DMS153 treated with DMSO at 0.1 percent for 48 hours (cell line): ENCODE results near the gene CDH15.

ENCODE experiments used
- DNase-seq: peaks from one replicate; lab custom pipeline; 2025; ENCODE audit not compliant: unreplicated experiment; lab: John Stamatoyannopoulos, UW

The CDH15 gene, protein sequence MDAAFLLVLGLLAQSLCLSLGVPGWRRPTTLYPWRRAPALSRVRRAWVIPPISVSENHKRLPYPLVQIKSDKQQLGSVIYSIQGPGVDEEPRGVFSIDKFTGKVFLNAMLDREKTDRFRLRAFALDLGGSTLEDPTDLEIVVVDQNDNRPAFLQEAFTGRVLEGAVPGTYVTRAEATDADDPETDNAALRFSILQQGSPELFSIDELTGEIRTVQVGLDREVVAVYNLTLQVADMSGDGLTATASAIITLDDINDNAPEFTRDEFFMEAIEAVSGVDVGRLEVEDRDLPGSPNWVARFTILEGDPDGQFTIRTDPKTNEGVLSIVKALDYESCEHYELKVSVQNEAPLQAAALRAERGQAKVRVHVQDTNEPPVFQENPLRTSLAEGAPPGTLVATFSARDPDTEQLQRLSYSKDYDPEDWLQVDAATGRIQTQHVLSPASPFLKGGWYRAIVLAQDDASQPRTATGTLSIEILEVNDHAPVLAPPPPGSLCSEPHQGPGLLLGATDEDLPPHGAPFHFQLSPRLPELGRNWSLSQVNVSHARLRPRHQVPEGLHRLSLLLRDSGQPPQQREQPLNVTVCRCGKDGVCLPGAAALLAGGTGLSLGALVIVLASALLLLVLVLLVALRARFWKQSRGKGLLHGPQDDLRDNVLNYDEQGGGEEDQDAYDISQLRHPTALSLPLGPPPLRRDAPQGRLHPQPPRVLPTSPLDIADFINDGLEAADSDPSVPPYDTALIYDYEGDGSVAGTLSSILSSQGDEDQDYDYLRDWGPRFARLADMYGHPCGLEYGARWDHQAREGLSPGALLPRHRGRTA

DNA sequence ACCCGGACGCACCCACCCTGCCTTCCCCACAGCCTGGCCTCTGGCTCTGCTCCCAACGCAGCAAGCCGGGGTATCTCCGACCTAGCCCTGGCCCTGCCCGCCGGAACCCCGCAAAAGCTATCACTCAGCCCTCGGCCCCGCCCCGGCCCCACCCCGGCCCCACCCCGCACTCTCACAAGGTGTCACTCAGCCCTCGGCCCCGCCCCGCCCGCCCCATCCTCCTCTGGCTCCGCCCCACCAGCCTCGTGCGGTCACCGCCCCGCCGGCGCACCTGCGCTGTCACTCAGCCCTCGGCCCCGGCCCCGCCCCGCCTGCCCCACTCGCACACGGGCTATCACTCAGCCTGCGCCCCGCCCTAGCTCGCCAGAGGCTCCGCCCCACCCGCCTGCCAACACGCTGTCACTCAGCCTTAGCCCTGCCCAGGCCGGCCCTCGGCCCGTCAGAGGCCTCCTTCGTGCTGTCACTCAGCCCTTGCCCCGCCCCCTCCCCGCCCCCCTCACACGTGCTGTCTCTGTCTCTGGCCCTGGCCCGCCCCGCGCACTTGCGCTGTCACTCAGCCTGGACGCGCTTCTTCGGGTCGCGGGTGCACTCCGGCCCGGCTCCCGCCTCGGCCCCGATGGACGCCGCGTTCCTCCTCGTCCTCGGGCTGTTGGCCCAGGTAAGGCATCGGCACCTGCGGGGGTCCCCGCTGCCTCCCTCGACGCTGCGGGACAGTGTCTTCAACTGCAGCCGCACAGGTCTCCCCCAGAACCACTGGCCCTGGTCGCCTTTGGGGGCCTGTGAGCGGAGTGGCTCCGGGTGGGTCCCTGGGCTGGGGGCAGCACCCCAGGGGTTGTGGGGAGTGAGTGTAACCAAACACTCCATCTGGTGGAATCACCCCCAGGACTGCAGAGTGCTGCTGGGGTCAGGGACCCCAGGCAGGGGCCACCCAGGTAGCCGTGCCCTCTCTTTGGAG lies at the start of gene CDH15:
Gene CDH15, plus strand, starts transcription at position 533 of the 955 bp plus-strand sequence. Its CDS starts 84 bp downstream, at position 617.
- peak; percentile 85 for DNase-seq

DNA sequence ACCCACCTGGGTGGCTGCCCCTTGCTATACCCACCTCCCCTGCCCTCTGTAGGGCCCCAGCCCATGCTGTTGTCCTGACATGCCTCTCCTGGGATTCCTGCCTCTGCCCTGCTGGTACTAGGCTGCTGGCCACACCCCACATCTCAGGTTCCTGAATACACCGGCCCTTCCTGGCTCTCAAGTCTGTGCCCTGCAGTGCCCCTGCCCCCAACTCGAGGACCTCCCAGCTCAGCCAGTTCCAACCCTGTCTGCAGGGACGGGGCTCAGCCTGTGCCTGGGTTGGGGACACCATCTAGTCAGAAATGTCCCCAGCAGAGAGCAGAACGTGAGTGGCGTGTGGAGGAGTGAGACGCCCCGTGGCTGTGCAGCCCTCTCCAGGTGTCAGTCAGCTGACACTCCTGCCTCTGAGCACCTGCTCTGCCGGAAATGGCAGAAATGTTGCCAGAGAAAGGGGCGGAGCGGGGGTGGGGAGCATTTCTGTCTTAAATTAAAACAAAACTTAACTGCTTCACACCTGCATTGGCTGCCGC lies 49.2 kb upstream of the CDH15 start:
- peak; percentile 84 for DNase-seq

DNA sequence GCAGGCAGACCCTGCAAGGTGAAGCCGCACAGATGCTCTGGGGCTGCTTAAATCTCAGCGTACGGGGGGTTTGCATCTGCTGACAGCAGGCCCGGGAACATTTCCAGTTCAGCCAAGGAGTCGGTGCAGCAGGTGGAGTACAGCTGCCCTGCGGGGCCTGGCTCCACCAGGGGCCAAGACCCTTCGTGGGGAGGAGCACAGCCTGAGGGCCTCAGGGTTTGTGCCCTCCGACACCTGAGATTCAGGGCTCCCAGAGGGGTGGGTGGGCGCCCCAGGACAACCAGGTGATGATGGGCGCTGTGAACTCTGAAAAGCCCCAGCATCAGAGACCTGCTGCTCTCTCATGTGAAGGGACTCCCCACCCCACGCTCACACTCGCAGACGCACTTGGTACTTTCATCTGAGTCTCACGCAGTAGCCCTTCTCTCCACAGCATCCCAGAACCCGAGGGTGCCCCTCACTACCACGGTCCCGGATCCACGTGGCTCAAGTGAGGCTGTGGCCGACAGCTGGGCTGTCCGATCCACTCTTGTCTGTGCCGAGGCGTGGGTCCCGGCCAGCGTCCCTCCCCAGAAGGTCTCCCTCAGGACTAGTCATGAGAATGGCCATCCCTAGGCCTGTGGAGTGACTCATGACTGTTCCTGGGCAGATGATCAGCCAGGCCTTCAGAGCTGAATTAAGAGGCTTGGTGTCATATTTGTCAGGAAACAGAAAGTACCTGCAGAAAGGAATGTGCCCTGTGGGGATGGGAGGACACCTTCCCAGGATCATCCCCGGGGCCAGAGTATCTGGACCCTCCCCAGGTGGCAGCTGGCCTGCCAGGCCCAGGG lies 48.3 kb upstream of the CDH15 start:
- DNase-seq = no peak

DNA sequence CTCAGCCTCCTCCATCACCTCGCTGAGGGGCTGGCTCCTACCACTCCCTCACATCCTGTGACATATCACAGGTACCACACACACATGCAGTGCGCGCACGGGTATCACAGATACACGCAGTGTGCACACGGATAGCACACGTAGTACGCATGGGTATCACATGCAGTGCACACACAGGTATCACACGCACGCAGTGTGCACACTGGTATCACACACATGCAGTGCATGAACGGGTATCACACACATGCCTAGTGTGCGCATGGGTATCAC lies 47.8 kb upstream of the CDH15 start:
- no peak for DNase-seq

DNA sequence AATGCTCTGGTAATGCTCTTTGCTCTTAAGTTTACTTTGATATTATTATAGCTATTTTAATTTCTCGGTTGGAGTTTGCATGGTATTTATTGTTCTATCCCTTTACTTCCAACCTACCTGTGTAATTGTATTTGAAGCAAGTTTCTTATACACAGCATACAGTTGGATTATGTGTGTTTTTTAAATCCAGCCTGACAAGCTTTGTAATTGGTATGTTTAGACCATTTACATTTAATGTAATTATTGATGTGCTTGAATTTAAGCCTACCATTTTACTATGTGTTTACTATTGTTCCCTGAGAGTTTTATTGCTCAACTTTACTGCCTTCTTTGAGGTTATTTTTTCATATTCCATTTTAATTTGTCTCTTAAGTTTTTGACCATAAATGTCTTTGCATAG lies 42.2 kb upstream of the CDH15 start:
- no peak for DNase-seq

DNA sequence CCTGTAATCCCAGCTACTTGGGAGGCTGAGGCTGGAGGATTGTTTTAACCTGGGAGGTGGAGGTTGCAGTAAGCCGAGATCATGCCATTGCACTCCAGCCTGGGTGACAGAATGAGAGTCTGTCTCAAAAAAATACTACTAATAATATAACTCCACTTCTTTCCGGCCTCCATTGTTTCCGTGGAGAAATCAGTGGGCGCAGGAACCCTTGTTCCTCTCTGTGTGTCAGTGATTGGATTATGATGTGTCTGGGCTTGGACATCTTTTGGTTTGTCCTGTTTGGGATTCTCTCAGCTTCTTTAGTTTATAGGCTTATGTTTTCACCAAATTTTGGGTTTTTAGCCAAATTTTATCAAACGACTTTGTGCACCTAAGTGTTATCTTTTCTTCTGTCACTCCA lies 41.1 kb upstream of the CDH15 start:
- no peak for DNase-seq

DNA sequence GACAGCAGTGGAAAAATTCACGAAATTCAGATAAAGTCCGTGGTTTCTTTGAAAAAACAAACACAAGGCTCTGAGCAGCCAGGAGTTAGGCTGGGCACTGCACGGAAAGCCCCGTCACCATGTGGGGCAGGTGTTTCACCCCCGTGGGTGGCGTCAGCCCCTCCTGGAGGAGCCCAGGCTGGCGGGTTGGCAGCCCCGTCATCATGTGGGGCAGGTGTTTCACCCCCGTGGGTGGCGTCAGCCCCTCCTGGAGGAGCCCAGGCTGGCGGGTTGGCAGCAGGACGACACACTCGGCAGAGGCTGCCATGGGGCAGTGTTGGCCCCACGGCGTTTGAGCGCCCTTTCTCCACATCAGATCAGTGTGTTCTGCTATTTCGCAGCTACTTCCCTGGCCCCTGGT lies 39.8 kb upstream of the CDH15 start:
- no peak for DNase-seq

DNA sequence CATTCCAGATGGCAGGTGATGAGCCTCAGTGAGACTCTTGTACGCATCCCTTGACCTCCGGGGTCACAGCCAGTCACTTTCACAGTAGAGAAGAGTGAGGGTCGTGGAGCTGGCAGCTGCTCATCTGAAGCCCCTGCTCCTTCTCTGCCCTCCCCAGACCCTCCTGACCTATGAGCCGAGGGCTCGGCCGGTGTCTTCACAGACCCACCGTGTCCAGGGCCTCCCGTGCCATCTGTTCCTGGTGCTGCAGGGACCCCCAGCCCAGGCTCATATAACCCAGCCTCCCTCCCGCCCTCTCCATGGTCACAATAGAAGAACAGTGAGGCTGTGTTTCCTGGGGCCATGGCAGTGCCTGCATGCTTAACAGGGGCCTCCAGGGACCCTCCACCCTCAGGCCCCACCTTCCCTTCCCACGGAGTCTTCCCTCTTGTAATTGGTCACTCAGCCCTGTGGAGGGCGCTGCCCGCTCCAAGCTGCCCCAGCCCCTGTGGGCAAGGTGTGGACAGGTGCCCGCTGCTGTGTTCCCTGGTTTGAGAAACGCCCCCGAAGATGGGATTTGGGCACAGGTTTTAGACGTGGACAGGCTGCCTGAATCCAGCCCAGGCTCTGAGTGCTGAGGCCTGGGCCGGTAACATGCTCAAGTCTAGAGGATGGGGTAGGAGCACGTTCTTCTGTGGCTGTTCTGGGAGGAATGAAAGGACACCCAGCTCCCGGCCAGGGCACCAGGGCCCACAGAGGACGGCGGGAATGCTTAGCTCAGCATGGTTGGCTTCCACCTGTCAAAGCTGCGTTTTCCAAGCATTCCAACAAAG lies 39.1 kb upstream of the CDH15 start:
- DNase-seq = no peak

DNA sequence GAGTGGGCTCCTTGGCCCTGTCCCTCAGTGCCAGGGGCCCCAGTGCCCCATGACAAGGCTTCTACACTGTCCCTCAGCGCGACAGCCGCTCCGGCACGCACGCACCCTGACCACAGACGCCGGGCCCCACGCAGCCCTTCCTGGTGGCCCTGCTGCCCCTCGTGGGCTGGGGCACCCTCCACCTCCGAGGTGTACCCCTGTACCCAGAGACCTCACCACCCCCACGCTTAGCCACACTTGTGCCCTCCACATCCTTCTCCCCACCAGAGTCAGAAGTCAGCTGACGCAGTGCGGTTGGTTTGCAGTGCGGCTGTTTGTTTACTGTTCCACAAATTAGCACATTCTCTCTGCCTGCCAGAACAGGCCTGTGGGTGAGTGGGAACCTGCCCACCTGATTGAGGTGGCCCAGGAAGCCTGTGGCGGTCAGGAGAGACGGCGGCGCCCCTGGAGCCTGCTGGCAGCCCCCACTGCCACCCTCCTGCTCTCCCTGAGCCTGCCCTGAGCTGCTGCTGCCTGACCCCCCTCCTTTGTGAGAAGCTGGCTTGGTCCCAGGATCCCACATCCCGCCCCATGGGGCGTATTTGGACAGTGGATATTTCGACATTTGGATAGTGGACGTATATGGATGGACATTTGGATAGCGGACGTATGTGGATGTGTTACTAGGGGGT lies 38.0 kb upstream of the CDH15 start:
- DNase-seq = no peak

DNA sequence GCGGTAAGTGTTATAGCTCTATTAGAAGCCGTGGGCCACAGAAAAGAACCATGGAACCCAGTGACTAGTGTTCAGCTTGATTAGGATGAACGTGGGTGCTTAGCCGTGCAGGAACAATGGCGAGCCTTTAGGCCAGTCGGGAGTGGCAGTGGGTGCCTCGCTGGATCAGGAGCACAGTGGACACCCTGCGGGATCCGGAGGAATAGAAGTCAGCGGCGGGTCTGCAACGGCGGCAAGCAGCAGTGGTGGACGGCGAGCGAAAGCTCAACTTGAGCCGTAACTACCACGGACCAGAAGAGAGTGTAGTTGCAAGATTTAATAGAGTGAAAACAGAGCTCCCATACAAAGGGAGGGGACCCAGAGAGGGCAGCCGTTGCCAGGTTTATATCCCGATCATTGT lies 37.3 kb upstream of the CDH15 start:
- no peak for DNase-seq

DNA sequence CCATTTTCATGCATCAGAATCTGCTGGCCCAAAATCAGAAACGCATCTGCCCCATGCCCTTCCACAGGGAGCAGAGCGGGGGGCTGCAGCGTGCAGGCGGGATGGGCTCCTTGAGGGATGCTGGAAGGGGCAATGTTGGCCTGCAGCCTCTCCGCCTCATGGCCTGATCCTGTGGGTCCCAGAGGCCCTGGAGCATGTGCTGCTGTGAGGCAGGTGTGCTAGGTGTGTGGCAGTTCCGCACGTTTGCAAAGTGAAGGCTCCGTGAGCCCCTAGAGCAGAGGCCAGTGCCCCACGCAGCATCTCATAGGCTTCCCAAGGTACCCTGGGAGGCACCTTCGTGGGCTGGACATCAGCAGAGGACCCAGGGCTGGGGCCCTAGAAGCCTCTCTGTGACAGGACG lies 36.4 kb upstream of the CDH15 start:
- no peak for DNase-seq

DNA sequence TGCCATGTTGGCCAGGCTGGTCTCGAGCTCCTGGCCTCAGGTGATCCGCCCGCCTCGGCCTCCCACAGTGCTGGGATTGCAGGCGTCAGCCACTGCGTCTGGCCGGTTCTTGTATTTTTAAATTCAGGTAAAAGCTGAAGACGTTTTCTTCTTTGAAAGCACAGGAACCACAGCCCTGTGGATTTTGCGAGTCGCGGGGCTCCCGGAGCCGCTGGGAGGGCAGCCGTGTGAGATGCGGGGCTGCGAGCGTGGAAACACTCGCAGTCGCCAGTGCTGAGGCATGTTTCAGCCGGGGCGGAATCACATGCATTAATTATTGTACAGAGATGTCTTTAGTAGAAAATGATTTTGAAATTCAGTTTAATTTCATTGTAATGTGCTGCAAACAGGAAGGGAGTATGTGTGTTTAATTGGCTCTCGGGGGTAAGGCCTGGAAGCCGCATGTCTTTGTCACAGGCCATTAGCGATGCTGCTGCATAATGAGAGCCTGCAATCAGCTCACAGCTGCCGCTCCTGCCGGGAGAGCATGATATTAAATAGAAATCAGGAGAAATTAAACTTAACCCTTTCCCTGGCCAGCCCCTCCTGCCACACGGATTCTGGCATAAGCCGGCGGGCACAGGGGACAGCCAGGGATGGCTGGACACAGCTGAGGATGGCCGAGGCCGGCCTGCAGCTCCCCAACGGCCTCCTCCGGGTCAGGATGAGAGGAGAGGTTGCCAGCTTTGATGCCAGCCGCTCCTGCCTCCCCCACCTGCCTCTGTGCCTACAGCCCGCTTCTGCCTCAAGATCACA lies 35.4 kb upstream of the CDH15 start:
- no peak for DNase-seq

DNA sequence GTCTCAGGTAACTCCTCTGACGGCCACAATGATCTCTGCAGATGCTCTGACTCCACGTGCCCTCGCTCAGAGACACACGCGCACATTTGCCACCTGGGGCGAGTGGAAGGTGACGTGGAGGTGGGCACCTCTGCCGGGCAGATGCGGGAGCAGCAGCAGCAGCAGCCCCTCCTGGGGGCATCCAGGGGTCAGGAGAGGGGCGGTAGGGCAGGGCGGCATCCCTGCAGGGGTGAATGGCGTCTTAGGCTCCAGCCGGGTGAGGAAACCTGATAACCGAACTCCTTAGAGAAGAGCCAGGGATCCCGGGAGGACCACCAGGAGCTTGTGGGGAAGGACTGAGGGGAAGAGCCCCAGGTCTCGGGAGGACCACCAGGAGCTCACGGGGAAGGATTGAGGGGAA lies 34.6 kb upstream of the CDH15 start:
- DNase-seq = no peak

DNA sequence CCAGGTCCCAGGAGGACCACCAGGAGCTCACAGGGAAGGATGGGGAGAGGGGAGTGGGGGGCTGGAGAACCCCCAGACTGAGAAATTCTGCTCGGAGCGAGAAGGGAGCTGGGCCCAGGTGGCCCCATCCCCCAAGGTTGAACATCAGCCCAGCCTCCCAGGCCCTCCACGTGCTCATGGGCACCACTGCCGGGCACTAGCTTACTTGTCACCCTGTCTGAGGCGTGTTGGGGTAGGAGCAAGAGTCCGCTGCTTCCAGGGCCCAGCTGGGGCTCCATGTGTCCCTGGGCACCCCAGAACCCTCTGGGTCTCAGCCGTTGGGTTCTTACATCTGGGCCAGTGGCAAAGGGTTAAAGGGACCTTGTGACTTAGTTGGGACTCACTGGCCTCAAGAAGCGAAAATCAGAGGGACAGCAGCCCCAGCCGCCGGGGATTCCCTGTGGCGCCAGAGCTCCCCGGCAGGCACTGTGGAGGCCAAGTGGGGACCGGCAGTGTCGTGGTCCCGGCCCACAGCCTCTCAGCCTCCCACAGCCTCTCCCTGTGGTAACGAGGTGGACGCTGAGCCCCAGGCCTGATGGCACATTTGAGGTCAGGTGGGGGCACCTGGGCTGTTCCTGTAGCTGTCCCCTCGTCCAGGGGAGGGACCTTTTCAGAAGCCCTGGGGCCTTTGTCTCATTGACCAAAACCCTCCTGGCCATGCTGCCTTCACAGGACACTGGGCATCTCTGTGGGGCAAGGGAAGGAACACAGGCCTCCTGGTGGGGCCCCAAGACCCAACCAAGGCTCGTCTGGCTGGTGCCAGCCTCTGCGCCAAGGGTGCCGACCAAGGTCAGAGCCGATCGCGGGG lies 33.7 kb upstream of the CDH15 start:
- no peak for DNase-seq

DNA sequence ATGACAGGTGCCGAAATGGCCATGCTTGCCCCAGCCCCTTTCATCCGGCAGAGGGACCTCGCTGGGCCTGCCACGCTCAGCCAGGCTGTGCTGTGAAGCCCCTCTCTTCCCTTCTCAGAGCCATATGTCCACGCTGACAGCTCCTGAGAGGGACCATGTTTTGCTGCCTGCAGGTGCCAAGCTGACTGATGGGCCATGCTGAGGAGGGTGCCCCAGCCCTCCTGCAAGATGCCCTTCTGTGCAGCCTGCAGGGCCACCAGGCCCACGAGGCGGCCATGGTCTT lies 33.1 kb upstream of the CDH15 start:
- no peak for DNase-seq

DNA sequence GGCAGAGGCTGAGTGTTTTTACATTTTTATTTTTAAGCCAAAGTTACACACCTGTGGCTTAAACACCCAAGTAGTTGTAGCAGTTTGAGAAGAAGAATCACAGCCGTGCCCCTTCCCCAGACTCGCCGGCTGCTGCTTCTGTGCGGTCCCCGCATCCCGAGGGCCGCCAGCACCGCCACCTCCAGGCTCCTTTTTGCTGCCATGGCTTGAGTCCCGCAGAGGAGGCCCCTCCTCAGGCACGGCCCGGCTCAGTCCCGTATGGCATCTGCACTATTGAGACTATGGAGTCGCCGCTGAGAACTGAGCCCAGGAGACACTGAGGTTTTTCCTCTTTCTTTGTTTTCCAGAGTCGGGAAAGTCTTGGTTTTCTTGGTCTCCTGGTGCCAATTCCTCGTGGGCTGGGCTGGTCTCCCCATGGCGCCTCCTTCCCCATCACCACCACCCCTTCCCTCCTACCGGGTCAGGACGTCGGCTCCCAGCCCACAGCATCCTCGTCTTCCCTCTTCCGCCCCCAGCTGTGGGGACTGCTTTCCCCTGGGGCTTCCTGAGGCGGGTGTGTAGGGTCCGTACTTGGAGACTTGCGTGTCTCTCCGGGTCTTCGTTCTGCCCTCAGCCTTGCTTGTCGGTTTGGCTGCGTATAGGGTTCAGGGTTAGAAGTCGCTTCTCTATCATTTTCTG lies 32.6 kb upstream of the CDH15 start:
- no peak for DNase-seq

DNA sequence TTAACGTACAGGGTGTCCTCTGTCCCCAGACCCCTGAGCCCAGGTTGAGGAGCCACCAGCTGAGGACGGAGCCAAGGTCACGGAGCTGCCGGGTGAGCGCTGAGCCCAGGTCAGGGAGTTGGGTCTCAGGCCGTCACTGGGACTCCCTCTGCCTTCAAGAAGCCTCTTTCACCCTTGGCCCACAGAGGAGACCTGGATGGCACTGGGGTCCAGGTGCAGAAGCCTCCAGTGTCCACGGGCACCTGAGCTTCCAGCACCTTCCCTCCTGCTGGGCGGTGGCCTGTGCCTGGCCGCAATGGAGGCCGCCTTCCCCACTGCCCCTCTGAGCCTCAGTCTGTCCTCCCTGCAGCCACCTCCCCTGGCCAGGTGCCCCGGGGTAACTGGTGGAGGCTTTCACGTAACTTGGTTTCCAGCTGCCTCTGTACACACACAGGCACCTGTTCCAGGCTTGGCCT lies 31.6 kb upstream of the CDH15 start:
- no peak for DNase-seq
